HL-60 (cell line): ENCODE results near the gene GAS2L2.

Experiments used
- DNase-seq, 2 experiments: peaks; one replicate each; pipeline ENCODE4 v3.0.0-alpha.2; 2010 to 2020; ENCODE audit warnings: low read depth in 1 of 2, low spot score in 1 of 2
- H3K27ac ChIP-seq: fragments of 250-450 bp; sonication (Bioruptor Pico); replicated peaks from 2 replicates; pipeline ENCODE4 v1.5.1; 2020; ENCODE audit warnings: mild to moderate bottlenecking, moderate library complexity
- H3K27me3 ChIP-seq: fragments of 250-450 bp; sonication (Bioruptor Pico); 2 replicates; pipeline ENCODE4 v1.5.1; 2021; ENCODE audit warnings: mild to moderate bottlenecking, moderate library complexity; ENCODE audit not compliant: insufficient read depth, poor library complexity, severe bottlenecking
- H3K4me3 ChIP-seq: replicated peaks from 2 replicates; pipeline ENCODE4 v1.5.1; 2011; ENCODE audit warnings: mild to moderate bottlenecking, control low read depth, low read length; ENCODE audit not compliant: insufficient read depth
- CTCF ChIP-seq: IDR thresholded peaks from one replicate; pipeline ENCODE4 v1.5.1; 2011; ENCODE audit warnings: low read length, control low read depth, inconsistent platforms; ENCODE audit not compliant: insufficient read depth
- GABPA ChIP-seq: IDR thresholded peaks from 2 replicates; pipeline ENCODE4 v1.6.1; 2012; ENCODE audit warnings: low read depth
- POLR2AphosphoS5 ChIP-seq: IDR thresholded peaks from 2 replicates; pipeline ENCODE4 v1.6.1; 2012; ENCODE audit warnings: low read depth
- REST ChIP-seq: IDR thresholded peaks from 2 replicates; pipeline ENCODE4 v1.6.1; 2012; ENCODE audit warnings: low read depth; ENCODE audit not compliant: insufficient replicate concordance
- SPI1 ChIP-seq: IDR thresholded peaks from 2 replicates; pipeline ENCODE4 v1.6.1; 2012; ENCODE audit warnings: low read depth, mild to moderate bottlenecking, borderline replicate concordance

The GAS2L2 gene

GRCh38 chr17:35700150-35700549 is 52.9 kb downstream of the GAS2L2 start:
- Histone ChIP-seq H3K4me3 (no peak overlapping the region), H3K27ac (no peak overlapping the region), H3K27me3 (no peaks in the 10 kb centered on the region)
- DNase-seq = no peak
- TF ChIP-seq POLR2AphosphoS5 = no peak
- no peak for TF ChIP-seq CTCF
- no peak for TF ChIP-seq GABPA
- TF ChIP-seq SPI1 = no peak
- TF ChIP-seq REST = no peak

GRCh38 chr17:35698800-35699199 is 54.2 kb downstream of the GAS2L2 start:
- DNase-seq = no peak
- H3K27ac ChIP-seq = no peak overlapping the region
- no peaks in the 10 kb centered on the region for H3K27me3 ChIP-seq
- no peak for TF ChIP-seq CTCF
- no peak for TF ChIP-seq GABPA
- TF ChIP-seq REST = no peak
- TF ChIP-seq POLR2AphosphoS5 = no peak
- TF ChIP-seq SPI1 = no peak
- H3K4me3 ChIP-seq = no peak overlapping the region

GRCh38 chr17:35695613-35696012 is 57.4 kb downstream of the GAS2L2 start:
- no peaks in the 10 kb centered on the region for H3K27me3 ChIP-seq
- no peak overlapping the region for H3K27ac ChIP-seq
- TF ChIP-seq POLR2AphosphoS5 = no peak
- TF ChIP-seq SPI1 = no peak
- TF ChIP-seq CTCF = no peak
- no peak overlapping the region for H3K4me3 ChIP-seq
- DNase-seq = no peak

GRCh38 chr17:35694906-35695305 is 58.1 kb downstream of the GAS2L2 start:
- Histone ChIP-seq H3K27me3 (no peaks in the 10 kb centered on the region), H3K27ac (no peak overlapping the region), H3K4me3 (no peak overlapping the region)
- TF ChIP-seq REST = no peak
- DNase-seq = no peak
